Epithelial cell of proximal tubule (primary cell): ENCODE measurements around the gene TNFSF8. TPM values are rescaled to one million over a fixed set of nuclear protein-coding genes. Genes with fewer than 3 reads are reported as not detected.

Experiments used
- DNase-seq: peaks from one replicate; pipeline ENCODE4 v3.0.0-alpha.2; 2011; ENCODE audit warnings: low read depth
- H3K4me3 ChIP-seq: 2 replicates; pipeline ENCODE4 v1.5.1; 2011; ENCODE audit warnings: low read depth, mild to moderate bottlenecking, low read length
- total RNA-seq: library from RNA; depleted of rRNA; stranded (reverse); fragments of >200 nt; gene quantifications from 2 replicates; pipeline ENCODE4 v1.2.3, GENCODE V29; 2015
- TF ChIP-seq, protein P1 (sequence below): conservative IDR thresholded peaks from 2 replicates; pipeline ENCODE4 v1.5.1; 2012; ENCODE audit warnings: low read depth, mild to moderate bottlenecking, low read length

TNFSF8 gene
- total RNA-seq, 1 donor from 2014 or later = not detected

DNA sequence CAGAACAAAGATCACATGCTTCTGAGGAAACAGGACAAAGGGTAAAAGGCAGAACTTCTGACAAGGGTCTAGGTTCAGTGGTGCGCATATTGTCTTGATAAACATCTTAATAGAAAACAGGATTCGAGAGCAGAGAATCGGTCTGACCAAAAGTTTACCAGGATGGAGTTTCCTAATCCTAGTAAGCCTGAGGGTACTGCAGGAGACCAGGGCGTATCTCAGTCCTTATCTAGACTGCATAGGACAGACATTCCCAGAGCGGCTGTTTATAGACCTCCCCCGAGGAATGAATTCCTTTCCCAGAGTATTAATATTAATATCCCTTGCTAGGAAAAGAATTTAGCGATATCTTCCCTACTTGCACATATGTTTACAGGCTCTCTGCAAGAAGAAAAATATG lies 32.4 kb upstream of the TNFSF8 start:
- no peak overlapping the region for H3K4me3 ChIP-seq
- no peak for DNase-seq
- TF ChIP-seq, protein P1, sequence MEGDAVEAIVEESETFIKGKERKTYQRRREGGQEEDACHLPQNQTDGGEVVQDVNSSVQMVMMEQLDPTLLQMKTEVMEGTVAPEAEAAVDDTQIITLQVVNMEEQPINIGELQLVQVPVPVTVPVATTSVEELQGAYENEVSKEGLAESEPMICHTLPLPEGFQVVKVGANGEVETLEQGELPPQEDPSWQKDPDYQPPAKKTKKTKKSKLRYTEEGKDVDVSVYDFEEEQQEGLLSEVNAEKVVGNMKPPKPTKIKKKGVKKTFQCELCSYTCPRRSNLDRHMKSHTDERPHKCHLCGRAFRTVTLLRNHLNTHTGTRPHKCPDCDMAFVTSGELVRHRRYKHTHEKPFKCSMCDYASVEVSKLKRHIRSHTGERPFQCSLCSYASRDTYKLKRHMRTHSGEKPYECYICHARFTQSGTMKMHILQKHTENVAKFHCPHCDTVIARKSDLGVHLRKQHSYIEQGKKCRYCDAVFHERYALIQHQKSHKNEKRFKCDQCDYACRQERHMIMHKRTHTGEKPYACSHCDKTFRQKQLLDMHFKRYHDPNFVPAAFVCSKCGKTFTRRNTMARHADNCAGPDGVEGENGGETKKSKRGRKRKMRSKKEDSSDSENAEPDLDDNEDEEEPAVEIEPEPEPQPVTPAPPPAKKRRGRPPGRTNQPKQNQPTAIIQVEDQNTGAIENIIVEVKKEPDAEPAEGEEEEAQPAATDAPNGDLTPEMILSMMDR = no peak

DNA sequence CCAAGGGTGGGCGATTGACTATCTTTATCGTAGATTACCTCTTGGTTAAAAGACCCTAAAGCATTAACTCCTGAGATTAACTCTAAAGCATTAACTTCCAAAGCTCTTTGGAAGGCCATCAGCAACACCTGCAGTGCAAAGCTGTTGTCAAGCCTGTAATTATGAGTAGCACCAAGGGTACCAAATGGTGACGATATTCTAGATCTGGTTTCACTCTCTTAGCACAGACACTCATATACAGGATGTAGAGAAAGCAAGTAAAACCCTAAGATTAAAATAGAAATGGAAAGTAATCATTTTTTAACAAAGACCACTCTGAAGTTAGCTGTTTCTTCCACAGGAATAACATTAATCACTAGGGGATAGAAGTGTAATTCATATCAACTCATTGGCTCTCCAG lies 29.9 kb upstream of the TNFSF8 start:
- no peak overlapping the region for H3K4me3 ChIP-seq
- DNase-seq = no peak
- TF ChIP-seq, protein P1 = no peak

DNA sequence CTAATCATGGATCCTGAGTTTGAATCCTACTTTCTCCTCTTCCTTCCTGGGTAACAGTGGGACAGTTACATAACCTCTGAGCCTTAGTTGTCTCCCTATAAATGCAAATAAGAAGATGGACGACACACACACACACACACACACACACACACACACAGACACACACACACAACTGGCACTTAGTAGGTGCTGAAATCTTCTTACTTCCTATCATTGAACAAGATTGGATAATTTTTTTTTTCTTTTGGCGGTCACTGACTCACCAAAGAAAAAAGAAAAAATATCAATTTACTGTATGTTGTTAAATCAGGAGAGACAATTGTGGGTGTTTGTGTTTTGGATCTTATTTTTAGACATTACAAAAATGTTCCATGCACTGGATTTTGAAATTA lies 28.4 kb upstream of the TNFSF8 start:
- no peak overlapping the region for H3K4me3 ChIP-seq
- no peak for DNase-seq
- TF ChIP-seq, protein P1 = no peak

DNA sequence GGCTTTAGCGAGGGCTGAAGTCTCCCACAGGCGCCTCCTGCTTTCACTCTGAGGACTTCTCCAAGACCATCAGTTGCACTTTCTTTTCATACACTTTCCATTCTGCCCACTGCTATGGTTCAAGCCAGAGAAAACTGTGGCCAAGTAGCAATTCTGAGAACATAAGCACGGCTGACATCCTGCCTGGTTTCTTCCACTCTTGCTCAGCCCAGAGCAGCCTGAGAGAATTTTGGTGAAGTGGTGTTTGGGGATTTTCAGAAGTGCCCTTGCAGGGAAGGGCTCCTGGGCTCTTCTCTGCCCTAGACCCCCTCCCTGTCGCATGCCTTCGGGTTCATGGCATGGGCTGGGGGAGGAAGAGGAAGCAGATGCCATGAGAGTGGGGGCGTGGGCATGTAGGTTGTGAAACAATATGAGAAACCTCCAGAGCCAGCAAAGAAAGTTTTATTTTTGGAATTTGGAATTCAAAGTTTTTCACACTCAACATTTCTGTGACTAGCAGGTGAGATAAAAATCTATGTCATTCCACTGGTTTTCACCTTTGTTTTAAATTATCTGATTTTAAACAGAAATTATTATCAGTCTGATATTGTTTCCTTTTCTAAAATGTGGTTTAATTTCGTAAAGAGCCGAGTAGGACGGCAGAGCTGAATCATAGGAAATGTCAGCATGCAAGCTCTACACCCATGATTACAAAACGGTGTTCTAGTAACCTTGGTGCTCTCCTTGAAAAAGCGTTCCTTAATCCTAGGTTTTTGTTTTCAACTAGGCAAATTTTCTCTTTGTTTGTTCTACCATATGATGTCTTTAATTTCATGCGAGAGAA lies 27.8 kb upstream of the TNFSF8 start:
- DNase-seq = no peak
- H3K4me3 ChIP-seq = no peak overlapping the region
- TF ChIP-seq, protein P1 = no peak

DNA sequence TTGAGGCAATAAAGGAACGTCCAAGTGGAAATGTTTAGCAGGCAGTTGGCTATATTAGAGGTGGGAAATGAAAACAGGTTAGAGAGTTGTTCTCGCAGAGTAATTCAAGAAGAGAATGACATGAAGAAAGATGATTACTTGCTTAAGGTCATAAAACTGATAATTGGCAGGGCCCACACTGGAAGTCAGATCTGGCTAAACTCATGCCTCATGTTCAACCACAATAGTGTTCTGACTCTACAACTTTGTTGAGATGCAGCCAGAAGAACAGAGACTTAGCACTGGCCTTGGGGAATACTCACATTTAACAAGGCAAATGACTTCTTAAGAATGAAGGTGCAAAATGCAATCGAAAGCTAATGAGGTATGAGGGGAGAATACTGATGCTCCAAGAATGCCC lies 27.2 kb upstream of the TNFSF8 start:
- H3K4me3 ChIP-seq = no peak overlapping the region
- TF ChIP-seq, protein P1 = no peak
- DNase-seq = no peak

DNA sequence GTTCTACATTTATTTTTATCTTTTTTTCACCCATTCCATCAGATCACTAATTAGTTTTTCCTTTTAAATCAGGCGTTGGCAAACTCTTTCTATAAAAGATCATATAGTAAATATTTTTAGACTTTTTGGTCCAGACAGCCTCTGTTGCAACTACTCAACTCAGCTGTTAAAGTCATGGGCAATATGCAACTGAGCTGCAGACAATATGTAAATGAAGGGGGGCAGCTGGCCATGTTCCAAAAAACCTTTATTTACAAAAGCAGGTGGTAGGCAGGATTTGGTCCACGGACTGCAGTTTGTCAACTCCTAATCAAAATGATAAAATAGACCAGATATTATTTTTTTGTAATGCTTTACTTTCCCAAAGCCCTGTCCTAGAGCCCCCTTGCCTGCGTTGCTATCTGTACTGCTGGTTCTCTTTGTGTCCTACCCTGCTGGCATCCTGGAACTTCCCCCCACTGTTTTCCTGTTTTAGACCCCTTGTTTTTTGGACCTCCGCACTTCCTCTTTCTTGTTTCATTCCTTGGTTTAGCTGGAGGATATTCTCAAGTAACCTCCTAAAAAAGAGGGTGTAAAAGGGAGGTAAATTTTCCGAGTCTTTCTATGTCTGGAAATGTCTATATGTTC lies 24.7 kb upstream of the TNFSF8 start:
- TF ChIP-seq, protein P1 = no peak

DNA sequence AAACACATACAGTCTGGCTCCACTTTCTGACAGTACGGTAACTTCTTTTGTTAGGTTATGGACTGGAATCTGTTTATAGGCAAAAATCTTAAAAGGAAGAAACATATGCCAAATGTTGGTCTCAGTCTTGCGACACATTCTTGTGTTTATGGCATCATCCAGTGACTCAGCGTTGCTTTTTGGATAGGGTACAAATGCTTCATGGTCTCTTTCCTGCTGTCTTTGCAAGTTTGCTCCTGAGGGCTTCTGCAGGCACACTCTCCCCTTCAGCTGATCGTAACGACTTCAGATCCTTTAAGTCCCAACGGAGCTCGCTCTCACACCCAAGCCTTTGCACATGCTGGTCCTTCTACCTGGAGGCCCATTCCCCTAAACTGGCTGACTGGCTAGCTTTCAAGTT lies 23.6 kb upstream of the TNFSF8 start:
- TF ChIP-seq, protein P1 = no peak
- H3K4me3 ChIP-seq = no peak overlapping the region
- DNase-seq = peak; percentile 23

More for the DNA sequence above, 24.7 kb upstream of the TNFSF8 start:
- DNase-seq = no peak
- no peak overlapping the region for H3K4me3 ChIP-seq
